Amygdala (tissue), 56 donors: ENCODE data around the gene GSG1L.
"Not testable (repeated sequence)": the region's sequence is repeated elsewhere in the genome, so short reads cannot be mapped to it uniquely, and the experiment has no call there.

ENCODE experiments used
- DNase-seq, 56 donors: peaks; one replicate each; lab custom pipeline; 2025; lab: John Stamatoyannopoulos, UW

Gene GSG1L

GRCh38 chr16:27993587-27993986, 69.9 kb downstream of the GSG1L start:
- DNase-seq: no peak

GRCh38 chr16:27991876-27992275, 71.6 kb downstream of the GSG1L start:
- DNase-seq: no peak

- no peak for DNase-seq
These were observed 77.5 kb downstream of the GSG1L start for GRCh38 chr16:27985981-27986380.

- no peak for DNase-seq
These were observed 79.4 kb downstream of the GSG1L start for GRCh38 chr16:27984121-27984520.

- DNase-seq: no peak
These were observed 80.3 kb downstream of the GSG1L start for GRCh38 chr16:27983244-27983643.

- no peak for DNase-seq
These were observed 81.3 kb downstream of the GSG1L start for GRCh38 chr16:27982184-27982583.

GRCh38 chr16:27980919-27981700, 82.4 kb downstream of the GSG1L start:
- peak in 6 of 56 donors; percentile 5 to 28 (median 18) for DNase-seq

GRCh38 chr16:27980076-27980775, 83.3 kb downstream of the GSG1L start:
- DNase-seq: no peak

GRCh38 chr16:27979668-27980067, 83.8 kb downstream of the GSG1L start:
- not testable (repeated sequence) for DNase-seq

- no peak for DNase-seq
These were observed 84.6 kb downstream of the GSG1L start for GRCh38 chr16:27978876-27979275.

GRCh38 chr16:27977966-27978365, 85.5 kb downstream of the GSG1L start:
- peak in 1 of 56 donors; percentile 7 for DNase-seq

- no peak for DNase-seq
These were observed 86.5 kb downstream of the GSG1L start for GRCh38 chr16:27976990-27977389.

GRCh38 chr16:27974896-27975540, 88.5 kb downstream of the GSG1L start:
- DNase-seq: no peak

- no peak for DNase-seq
These were observed 89.8 kb downstream of the GSG1L start for GRCh38 chr16:27973678-27974077.

- peak in 3 of 56 donors; percentile 0 to 24 (median 6) for DNase-seq
These were observed 91.0 kb downstream of the GSG1L start for GRCh38 chr16:27972500-27972899.

GRCh38 chr16:27969574-27969973, 93.9 kb downstream of the GSG1L start:
- DNase-seq: no peak

- no peak for DNase-seq
These were observed 96.3 kb downstream of the GSG1L start for GRCh38 chr16:27967169-27967568.

GRCh38 chr16:27966756-27967155, 96.8 kb downstream of the GSG1L start:
- DNase-seq: no peak

- no peak for DNase-seq
These were observed 97.7 kb downstream of the GSG1L start for GRCh38 chr16:27965801-27966200.

GRCh38 chr16:27963471-27963965, 100.0 kb downstream of the GSG1L start:
- no peak for DNase-seq

GRCh38 chr16:27962197-27962596, 101.3 kb downstream of the GSG1L start:
- no peak for DNase-seq
